Loucy (cell line): Measurements from ENCODE around the gene NEK3.
"Not testable (repeated sequence)": the region's sequence is repeated elsewhere in the genome, so short reads cannot be mapped to it uniquely, and the experiment has no call there.

Experiments
- CTCF ChIP-seq: fragments of 200-600 bp; sonication (generic); conservative IDR thresholded peaks from 2 replicates; pipeline ENCODE4 v1.5.1; 2014; ENCODE audit warnings: mild to moderate bottlenecking, antibody characterized with exemption, low read length
- EZH2phosphoT487 ChIP-seq: fragments of 200-600 bp; IDR thresholded peaks from 2 replicates; pipeline ENCODE4 v1.6.1; 2018; ENCODE audit warnings: antibody characterized with exemption, mild to moderate bottlenecking, moderate library complexity, borderline replicate concordance

- TF ChIP-seq CTCF, EZH2phosphoT487: not testable (repeated sequence)
These were observed 4.5 kb upstream of the NEK3 start for GRCh38 chr13:52163878-52164277.
